Medulla oblongata (tissue), 1 donor: Measurements from ENCODE around the gene LRRC74B.
"Not testable (repeated sequence)": the region's sequence is repeated elsewhere in the genome, so short reads cannot be mapped to it uniquely, and the experiment has no call there.

Experiments used
- DNase-seq: peaks from one replicate; pipeline ENCODE4 v3.0.0-alpha.2; 2015; ENCODE audit errors: extremely low spot score

LRRC74B gene

GRCh38 chr22:21054714-21055563 lies 9.2 kb downstream of the LRRC74B start:
- no peak for DNase-seq

GRCh38 chr22:21055564-21055834 lies 9.8 kb downstream of the LRRC74B start:
- no peak for DNase-seq

DNA sequence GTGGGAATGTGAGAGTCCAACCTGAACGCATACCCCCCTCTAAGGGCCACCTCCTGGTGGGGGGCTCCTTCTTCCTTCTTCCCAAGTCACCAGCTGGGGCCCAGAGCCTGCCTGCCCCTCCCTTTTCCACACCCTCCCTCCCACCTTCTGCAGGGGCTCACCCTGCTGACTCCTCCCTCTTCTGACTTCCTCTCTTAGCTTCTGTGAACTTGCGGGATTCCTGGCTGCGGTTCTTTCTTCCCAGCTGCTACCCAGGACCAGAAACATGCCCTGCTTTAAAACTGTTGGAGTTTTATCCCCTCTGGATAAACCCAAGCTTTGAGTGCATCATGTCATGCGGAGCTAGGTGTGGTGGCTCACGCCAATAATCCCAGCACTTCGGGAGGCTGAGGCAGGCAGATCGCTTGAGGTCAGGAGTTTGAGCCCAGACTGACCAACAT lies 10.2 kb downstream of the LRRC74B start:
- DNase-seq = no peak

GRCh38 chr22:21060363-21060762 lies 14.6 kb downstream of the LRRC74B start:
- DNase-seq = not testable (repeated sequence)

GRCh38 chr22:21061660-21062321 lies 16.0 kb downstream of the LRRC74B start:
- not testable (repeated sequence) for DNase-seq

- not testable (repeated sequence) for DNase-seq
Measured at GRCh38 chr22:21064425-21064824, 18.7 kb downstream of the LRRC74B start.

DNA sequence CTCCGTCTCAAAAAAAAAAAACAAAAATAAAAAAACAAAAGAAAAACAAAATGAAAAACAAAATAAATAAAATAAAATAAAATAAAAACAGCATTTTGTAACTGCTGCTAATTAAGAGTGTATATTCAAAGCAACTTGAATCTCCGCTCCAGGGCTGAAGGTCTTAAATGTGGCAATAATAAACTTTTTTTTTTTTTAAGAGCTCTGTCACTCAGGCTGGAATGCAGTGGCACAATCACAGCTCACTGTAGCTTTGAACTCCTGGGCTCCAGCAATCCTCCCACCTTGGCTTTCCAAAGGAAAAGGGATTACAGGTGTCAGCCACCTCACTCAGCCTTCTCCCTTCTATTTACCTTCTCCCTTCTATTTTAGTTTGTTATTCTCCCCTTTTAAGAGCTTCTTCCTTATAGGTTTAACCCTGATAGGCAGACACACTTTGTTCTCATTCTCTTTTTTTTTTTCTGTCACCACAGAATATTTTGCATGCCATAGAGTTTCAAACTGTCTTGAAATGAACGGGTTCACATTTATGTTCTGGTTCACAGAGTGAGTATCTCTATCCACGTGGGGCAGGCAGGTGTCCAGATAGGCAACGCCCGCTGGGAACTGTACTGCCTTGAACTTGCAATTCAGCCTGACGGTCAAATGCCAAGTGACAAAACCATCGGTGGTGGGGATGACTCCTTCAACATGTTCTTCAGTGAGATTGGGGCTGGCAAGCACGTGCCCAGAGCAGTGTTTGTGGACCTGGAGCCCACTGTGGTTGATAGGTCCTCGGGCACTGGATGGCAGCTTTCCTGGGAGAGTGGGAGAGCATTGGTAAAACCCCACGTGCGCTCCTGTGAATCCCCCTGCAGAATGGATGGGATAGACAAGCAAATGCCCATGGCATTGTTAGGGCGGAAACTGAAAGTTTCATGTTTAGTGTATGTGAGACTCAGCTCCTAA lies 19.4 kb downstream of the LRRC74B start:
- DNase-seq = no peak

DNA sequence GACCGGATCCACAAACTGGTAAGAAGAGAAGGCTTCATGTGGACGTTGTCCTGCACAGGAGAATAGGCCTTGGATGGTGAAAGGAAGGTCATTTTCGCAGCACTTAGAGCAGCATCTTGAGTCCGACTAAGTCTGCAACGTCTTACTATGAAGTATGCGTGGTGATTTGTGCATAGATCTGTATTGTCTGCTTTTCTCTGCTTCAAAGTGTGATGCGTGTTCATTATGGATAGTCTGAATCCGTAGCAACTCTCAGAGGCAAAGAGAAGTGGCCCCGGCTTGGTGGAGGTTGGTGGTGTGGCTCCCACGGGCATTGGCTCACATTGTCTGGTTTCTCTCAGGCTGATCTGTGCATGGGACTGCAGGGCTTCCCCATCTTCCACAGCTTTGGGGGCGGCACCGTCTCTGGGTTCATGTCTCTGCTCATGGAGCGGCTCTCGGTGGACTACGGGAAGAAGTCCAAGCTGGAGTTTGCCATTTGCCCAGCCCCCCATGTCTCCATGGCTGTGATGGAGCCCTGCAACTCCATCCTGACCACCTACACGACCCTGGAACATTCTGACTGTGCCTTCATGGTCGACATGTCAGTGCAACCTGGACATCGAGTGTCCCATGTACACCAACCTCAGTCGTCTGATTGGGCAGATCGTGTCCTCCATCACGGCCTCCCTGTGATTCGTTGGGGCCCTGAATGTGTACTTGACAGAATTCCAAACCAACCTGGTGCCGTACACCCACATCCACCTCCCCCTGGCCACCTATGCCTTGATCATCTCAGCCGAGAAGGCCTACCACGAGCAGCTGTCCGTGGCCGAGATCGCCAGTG lies 21.5 kb downstream of the LRRC74B start:
- DNase-seq = no peak

DNA sequence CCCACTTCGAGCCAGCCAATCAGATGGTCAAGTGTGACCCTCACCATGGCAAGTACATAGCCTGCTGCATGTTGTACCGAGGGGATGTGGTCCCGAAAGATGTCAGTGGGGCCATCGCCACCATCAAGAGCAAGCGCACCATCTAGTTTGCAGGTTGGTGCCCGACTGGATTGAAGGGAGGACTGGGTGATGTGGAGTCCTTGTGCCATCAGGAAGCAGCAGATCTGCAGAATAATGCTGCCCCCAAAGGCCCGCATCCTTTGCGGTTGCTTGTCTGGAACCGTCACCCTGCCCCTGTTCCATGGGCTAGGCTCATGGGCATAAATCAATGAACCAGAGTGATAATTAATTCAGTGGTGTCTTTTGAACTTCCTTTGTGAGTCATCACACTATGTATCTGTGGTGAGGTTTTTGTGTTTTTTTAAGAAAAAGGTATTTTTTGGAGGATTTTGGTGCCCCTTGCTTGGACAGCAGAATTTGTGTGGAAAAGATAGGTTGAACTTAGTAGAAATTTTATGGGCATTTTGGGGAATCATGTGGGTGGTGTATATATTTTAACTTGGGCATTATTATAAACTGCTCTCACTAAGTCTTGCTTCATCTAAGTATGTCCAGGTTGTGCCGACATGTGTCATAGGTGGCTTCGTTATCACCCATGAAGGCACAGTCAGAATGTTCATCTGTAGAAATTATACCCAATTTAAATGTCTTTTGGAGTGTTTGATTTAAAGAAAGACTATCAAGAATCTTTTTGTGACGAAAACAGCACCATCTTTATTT lies 22.3 kb downstream of the LRRC74B start:
- no peak for DNase-seq

DNA sequence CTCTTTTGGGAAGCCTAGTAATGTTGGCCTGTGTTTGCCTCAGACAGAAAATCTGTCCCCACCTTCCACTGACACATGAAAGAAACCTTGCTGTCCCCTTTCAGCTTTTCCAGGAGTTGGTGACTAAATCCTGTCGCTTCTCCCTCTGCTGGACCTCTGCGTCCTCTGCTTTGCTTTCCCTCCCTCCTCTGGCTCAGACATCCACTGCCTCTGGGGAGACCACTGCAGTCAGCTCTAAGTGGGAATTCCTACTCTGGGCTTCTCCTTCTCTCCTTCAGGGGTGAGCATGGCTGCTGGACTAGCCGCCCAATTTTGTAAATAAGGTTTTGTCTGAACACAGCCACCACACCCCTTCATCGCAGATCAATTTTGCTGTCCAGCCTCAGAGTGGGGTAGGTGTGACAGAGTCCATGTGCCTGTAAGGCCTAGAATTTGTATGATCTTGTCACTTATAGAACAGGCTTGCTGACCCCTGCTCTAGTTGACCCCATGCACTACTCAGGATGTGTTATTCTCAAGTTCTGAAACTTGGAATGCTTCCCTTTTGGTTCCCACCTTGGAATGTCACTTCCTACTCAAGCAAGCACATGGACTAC lies 23.0 kb downstream of the LRRC74B start:
- DNase-seq = no peak

DNA sequence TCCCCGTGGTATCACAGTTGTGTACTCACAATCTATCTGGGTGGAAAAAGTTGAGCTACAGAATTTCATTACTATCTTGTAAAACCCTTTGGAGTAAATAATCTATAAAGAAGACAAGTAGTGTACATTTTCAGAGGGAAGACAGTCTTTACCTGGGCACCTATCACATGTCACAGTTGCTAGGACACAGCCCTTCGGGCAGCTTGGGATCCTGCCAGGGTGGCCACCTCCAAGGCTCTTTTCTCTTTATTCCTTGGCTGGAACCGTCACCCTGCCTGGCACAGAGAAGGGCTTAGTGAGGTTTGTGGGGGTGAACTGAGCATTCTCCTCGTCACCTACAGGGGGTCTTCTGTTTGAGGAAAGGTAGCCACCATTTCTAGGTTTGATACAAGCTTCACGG lies 23.6 kb downstream of the LRRC74B start:
- no peak for DNase-seq

DNA sequence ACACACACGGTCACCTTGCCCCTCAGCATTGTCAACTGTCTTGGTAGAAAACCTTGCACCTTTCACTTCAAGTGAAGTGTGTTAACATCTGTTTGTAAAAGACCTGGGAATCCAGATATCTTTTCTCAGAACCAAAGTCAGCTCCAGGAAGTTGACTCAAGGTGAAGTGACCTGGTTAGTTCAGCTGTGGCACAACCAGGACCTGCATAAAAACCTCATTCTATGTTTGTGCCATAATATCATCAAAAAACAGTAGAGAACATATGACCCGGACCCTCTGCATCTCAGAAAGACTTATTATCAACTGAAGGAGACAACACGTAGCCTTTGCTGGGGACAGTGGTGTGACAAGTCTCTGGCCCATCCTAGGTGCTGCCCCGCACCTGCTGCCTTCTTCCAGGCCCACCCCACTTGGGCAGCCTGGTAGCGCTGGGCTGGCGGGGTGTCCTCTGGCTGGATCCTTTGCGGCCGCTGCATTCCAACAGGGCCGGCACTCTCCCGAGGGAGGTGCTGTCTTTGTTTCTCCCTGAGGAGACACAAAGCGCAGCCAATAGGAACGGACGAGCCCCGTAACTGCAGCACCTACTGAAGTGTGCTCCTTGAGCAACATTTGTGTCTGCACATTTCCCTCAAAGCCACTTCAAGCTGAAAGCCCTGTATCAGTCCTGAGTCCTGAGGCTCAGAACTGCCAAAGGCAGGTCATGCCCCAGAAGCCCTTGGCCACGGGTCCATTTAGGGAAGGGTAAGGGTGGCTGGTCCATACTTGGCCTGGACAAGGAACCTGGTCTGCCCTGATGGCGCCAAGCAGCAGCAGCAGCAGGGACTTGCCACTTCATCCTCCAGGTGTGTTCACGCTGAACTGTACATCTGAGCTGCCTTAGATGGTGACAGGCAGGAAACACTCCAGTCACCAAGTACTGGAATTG lies 25.2 kb downstream of the LRRC74B start:
- no peak for DNase-seq

DNA sequence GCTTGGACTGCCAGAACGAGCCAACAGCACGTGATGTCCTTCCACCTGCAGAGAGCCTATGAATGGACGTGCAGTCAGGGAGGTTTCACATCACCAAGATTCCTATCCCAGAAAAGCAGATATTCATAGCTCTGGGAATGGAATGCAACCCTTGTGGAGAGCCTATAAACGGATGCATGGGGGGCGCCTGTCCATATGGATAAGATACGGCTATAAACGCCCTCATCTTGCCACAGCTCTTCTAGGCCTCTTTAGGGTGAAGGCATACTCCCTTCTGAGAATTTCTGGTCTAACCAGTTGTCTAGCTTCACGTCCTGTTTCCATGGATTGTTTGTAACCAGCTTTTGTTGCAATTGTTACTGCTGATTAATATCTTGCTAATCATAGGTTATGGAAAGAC lies 26.1 kb downstream of the LRRC74B start:
- not testable (repeated sequence) for DNase-seq

GRCh38 chr22:21073023-21073422 lies 27.3 kb downstream of the LRRC74B start:
- no peak for DNase-seq

GRCh38 chr22:21073482-21073881 lies 27.7 kb downstream of the LRRC74B start:
- DNase-seq = no peak

- DNase-seq = no peak
Measured at GRCh38 chr22:21074102-21074715, 28.5 kb downstream of the LRRC74B start.

GRCh38 chr22:21075516-21076138 lies 29.9 kb downstream of the LRRC74B start:
- no peak for DNase-seq
